Measurements from ENCODE around the gene HSPA1L. TPM values are rescaled to one million over a fixed set of nuclear protein-coding genes. Genes with fewer than 3 reads are reported as not detected.

The HSPA1L gene
- total and polyA plus RNA-seq, 2 experiments from 2014 or later, result 0.44 to 0.83 TPM

DNA sequence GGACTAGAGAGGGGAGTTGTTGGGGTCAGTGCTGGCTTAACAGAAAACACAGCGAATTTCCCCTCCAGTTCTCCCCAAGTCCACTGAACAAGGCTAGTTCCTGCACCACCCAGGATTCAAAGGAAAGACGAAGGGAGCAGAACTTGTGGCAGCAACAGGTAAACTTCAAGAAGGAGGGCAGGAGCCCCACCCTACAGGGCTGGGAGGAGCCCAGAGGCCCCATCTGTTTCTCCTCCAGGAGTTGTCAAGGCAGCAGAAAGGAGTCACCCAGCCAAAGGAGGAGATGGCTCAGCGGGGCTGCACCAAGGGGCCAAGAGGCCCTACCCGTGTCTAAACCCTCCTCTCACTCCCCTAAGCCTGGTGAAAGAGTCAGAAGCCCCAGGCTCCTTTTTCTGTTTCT is 50.9 kb downstream of the HSPA1L start (continued):
- TF ChIP-seq, protein P1, sequence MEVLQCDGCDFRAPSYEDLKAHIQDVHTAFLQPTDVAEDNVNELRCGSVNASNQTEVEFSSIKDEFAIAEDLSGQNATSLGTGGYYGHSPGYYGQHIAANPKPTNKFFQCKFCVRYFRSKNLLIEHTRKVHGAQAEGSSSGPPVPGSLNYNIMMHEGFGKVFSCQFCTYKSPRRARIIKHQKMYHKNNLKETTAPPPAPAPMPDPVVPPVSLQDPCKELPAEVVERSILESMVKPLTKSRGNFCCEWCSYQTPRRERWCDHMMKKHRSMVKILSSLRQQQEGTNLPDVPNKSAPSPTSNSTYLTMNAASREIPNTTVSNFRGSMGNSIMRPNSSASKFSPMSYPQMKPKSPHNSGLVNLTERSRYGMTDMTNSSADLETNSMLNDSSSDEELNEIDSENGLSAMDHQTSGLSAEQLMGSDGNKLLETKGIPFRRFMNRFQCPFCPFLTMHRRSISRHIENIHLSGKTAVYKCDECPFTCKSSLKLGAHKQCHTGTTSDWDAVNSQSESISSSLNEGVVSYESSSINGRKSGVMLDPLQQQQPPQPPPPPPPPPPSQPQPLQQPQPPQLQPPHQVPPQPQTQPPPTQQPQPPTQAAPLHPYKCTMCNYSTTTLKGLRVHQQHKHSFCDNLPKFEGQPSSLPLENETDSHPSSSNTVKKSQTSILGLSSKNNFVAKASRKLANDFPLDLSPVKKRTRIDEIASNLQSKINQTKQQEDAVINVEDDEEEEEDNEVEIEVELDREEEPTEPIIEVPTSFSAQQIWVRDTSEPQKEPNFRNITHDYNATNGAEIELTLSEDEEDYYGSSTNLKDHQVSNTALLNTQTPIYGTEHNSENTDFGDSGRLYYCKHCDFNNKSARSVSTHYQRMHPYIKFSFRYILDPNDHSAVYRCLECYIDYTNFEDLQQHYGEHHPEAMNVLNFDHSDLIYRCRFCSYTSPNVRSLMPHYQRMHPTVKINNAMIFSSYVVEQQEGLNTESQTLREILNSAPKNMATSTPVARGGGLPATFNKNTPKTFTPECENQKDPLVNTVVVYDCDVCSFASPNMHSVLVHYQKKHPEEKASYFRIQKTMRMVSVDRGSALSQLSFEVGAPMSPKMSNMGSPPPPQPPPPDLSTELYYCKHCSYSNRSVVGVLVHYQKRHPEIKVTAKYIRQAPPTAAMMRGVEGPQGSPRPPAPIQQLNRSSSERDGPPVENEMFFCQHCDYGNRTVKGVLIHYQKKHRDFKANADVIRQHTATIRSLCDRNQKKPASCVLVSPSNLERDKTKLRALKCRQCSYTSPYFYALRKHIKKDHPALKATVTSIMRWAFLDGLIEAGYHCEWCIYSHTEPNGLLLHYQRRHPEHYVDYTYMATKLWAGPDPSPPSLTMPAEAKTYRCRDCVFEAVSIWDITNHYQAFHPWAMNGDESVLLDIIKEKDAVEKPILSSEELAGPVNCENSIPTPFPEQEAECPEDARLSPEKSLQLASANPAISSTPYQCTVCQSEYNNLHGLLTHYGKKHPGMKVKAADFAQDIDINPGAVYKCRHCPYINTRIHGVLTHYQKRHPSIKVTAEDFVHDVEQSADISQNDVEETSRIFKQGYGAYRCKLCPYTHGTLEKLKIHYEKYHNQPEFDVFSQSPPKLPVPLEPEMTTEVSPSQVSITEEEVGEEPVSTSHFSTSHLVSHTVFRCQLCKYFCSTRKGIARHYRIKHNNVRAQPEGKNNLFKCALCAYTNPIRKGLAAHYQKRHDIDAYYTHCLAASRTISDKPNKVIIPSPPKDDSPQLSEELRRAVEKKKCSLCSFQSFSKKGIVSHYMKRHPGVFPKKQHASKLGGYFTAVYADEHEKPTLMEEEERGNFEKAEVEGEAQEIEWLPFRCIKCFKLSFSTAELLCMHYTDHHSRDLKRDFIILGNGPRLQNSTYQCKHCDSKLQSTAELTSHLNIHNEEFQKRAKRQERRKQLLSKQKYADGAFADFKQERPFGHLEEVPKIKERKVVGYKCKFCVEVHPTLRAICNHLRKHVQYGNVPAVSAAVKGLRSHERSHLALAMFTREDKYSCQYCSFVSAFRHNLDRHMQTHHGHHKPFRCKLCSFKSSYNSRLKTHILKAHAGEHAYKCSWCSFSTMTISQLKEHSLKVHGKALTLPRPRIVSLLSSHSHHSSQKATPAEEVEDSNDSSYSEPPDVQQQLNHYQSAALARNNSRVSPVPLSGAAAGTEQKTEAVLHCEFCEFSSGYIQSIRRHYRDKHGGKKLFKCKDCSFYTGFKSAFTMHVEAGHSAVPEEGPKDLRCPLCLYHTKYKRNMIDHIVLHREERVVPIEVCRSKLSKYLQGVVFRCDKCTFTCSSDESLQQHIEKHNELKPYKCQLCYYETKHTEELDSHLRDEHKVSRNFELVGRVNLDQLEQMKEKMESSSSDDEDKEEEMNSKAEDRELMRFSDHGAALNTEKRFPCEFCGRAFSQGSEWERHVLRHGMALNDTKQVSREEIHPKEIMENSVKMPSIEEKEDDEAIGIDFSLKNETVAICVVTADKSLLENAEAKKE (CRISPR knock-in tag; IDR thresholded peaks at IDR 0.05), result no peak
- TF ChIP-seq EZH2 (IDR thresholded peaks at IDR 0.05; ENCODE audit: low read depth, unreplicated experiment) (no peak), NANOG (IDR thresholded peaks at IDR 0.05; ENCODE audit: borderline replicate concordance) (no peak), POLR2AphosphoS5 (IDR thresholded peaks at IDR 0.05; ENCODE audit: low read depth) (no peak)
- TF ChIP-seq, protein P2, sequence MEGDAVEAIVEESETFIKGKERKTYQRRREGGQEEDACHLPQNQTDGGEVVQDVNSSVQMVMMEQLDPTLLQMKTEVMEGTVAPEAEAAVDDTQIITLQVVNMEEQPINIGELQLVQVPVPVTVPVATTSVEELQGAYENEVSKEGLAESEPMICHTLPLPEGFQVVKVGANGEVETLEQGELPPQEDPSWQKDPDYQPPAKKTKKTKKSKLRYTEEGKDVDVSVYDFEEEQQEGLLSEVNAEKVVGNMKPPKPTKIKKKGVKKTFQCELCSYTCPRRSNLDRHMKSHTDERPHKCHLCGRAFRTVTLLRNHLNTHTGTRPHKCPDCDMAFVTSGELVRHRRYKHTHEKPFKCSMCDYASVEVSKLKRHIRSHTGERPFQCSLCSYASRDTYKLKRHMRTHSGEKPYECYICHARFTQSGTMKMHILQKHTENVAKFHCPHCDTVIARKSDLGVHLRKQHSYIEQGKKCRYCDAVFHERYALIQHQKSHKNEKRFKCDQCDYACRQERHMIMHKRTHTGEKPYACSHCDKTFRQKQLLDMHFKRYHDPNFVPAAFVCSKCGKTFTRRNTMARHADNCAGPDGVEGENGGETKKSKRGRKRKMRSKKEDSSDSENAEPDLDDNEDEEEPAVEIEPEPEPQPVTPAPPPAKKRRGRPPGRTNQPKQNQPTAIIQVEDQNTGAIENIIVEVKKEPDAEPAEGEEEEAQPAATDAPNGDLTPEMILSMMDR (conservative IDR thresholded peaks at IDR 0.05; ENCODE audit: low read depth in 2 of 2), result no peak
- TF ChIP-seq, protein P3, sequence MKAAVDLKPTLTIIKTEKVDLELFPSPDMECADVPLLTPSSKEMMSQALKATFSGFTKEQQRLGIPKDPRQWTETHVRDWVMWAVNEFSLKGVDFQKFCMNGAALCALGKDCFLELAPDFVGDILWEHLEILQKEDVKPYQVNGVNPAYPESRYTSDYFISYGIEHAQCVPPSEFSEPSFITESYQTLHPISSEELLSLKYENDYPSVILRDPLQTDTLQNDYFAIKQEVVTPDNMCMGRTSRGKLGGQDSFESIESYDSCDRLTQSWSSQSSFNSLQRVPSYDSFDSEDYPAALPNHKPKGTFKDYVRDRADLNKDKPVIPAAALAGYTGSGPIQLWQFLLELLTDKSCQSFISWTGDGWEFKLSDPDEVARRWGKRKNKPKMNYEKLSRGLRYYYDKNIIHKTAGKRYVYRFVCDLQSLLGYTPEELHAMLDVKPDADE (IDR thresholded peaks at IDR 0.05), result no peak

DNA sequence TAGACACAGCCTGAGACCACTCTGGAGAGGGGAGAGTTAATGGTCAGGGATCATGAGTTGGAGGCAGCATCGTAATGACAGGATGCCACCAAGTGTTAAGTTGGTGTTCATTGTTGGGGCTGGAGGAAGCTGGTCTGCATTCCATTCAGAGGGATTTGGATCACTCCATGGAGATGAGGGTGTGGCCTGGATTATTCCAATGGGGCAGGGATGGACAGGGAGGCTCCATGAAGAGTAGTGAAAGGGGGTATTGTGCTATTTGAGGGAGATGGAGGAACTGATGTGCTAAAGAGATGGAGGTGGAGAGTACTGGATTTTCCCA is 51.5 kb downstream of the HSPA1L start:
- Histone ChIP-seq H3K36me3 (ENCODE audit: insufficient read depth) (no peaks in the 10 kb centered on the region), H3K4me2 (no peak overlapping the region), H3K4me1 (ENCODE audit: insufficient read depth) (peaks cover 14% of the 10 kb centered on the region), H2AFZ (no peak overlapping the region), H3K4me3 (no peak overlapping the region), H3K27ac (ENCODE audit: low read depth) (no peak overlapping the region), H3K9me2 (ENCODE audit: insufficient read depth) (no peaks in the 10 kb centered on the region), H4K20me1 (replicated peaks; ENCODE audit: insufficient read depth) (no peaks in the 10 kb centered on the region), H3K79me2 (replicated peaks; ENCODE audit: insufficient read depth) (no peaks in the 10 kb centered on the region), H3K27me3 (ENCODE audit: insufficient read depth) (no peaks in the 10 kb centered on the region), H3F3A (replicated peaks; ENCODE audit: low read depth) (0 out of 2 replicates have a peak, but pooled peaks cover 2% of the 10 kb centered on the region)
- Mint-ChIP-seq H3K4me1 (peaks cover 24% of the 10 kb centered on the region), H3K4me3 (peak overlapping the region; percentile 2; the same call in 1 of the 3 replicates), H3K36me3 (ENCODE audit: low read depth) (peaks cover 22% of the 10 kb centered on the region), H3K27me3 (ENCODE audit: insufficient read depth, low read depth, poor library complexity) (peaks cover 15% of the 10 kb centered on the region), H3K27ac (peak overlapping the region; percentile 59; the same call in 1 of the 2 replicates), H3K9me3 (no peaks in the 10 kb centered on the region; the same call in 2 of the 3 replicates)
- TF ChIP-seq, protein P2 (conservative IDR thresholded peaks at IDR 0.05; ENCODE audit: low read depth in 2 of 2), result peak in 1 of 2 experiments; percentile 17; a peak in 1 of 4 replicates
- TF ChIP-seq, protein P3 (IDR thresholded peaks at IDR 0.05), result no peak
- DNase-seq (ENCODE audit: low spot score), result peak; percentile 71
- peak; percentile 29 for ATAC-seq

Data from GM23338 (cell line).